Ramos (cell line): Measurements from ENCODE around the gene RESF1.
"Not testable (repeated sequence)": the region's sequence is repeated elsewhere in the genome, so short reads cannot be mapped to it uniquely, and the experiment has no call there.

Experiments
- in situ Hi-C: fragments of 300-500 bp; cut with MboI; formaldehyde crosslinking; loops from one replicate; pipeline ENCODE4 v1.14.3; 2022; ENCODE audit warnings: low sequenced_read_pairs; ENCODE audit not compliant: unreplicated experiment

Gene RESF1, protein sequence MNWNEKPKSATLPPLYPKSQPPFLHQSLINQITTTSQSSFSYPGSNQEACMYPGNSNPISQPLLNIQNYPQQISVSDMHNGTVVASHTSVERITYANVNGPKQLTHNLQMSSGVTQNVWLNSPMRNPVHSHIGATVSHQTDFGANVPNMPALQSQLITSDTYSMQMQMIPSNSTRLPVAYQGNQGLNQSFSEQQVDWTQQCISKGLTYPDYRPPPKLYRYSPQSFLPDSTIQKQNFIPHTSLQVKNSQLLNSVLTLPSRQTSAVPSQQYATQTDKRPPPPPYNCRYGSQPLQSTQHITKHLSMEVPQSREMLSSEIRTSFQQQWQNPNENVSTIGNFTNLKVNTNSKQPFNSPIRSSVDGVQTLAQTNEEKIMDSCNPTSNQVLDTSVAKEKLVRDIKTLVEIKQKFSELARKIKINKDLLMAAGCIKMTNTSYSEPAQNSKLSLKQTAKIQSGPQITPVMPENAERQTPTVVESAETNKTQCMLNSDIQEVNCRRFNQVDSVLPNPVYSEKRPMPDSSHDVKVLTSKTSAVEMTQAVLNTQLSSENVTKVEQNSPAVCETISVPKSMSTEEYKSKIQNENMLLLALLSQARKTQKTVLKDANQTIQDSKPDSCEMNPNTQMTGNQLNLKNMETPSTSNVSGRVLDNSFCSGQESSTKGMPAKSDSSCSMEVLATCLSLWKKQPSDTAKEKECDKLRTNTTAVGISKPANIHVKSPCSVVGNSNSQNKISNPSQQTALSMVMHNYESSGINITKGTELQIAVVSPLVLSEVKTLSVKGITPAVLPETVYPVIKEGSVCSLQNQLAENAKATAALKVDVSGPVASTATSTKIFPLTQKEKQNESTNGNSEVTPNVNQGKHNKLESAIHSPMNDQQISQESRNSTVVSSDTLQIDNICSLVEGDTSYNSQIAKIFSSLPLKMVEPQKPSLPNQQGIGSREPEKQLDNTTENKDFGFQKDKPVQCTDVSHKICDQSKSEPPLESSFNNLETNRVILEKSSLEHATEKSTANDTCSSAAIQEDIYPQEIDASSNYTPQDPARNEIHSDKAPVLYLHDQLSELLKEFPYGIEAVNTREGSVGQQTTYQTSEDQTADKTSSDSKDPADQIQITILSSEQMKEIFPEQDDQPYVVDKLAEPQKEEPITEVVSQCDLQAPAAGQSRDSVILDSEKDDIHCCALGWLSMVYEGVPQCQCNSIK (N-terminal part only)

DNA sequence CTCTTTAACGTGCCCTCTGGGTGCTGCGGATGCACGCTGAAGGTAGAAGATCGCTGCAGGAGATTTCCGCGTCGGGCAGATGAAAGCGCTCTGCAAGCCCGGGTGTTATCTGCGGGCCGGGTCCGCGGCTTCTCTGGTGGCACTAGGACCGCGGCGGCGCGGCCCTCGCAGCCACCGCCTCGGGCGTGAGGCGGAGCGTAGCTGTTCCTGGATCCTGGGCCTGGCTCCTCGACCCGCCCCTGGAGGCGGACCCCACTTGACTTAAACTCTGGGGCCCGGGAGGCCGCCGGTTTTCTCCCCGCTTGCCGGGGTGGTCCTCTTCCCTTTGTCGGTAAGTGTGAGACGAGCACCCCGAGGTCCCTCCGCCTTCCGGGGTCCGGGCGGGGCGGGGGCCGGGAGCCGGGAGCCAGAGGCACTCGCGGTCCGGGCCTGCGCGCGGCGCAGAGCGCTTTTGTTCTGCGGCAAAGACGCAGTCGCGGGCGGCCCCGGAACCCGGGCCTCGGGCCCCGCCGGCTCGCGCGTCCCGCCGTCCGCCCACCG lies at the start of gene RESF1:
TSS of gene RESF1 (plus strand) at position 255 of the 540 bp plus-strand sequence. CDS start 21,541 bp downstream, outside the sequence.
- in situ Hi-C loops: no loop called here

GRCh38 chr12:31914927-31915326 lies 44.3 kb upstream of the RESF1 start:
- in situ Hi-C loops: no loop called here

GRCh38 chr12:31915446-31915845 lies 43.8 kb upstream of the RESF1 start:
- in situ Hi-C loops: no loop called here

- in situ Hi-C loops: no loop called here
Measured at GRCh38 chr12:31922341-31923062, 36.7 kb upstream of the RESF1 start.

- in situ Hi-C loops: no loop called here
Measured at GRCh38 chr12:31923063-31923412, 36.2 kb upstream of the RESF1 start.

- in situ Hi-C loops: no loop called here
Measured at GRCh38 chr12:31928246-31929026, 30.8 kb upstream of the RESF1 start.

DNA sequence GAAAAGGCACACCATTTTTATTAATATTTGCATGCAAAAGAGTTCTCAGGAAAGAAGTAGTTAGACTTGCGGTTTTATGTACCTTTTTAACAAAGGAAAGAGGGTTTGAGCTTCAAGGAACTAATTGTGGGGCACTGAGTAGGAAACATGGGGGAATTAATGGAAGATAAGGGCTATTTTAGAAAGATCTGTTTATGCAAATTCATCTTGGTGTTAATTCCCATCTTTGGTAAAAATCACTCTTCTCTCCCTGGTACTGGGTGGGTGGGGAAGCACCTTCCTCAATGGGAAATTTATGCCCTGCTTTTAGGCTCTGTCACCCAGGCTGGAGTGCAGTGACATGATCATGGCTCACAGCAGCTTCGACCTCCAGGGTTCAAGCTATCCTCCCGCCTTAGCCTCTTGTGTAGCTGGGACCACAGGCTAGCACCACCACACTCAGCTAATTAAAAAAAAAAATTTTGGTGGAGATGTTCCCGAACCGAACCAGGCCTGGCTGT lies 30.1 kb upstream of the RESF1 start:
- in situ Hi-C loops: no loop called here

GRCh38 chr12:31931796-31932715 lies 27.2 kb upstream of the RESF1 start:
- in situ Hi-C loops: no loop called here

DNA sequence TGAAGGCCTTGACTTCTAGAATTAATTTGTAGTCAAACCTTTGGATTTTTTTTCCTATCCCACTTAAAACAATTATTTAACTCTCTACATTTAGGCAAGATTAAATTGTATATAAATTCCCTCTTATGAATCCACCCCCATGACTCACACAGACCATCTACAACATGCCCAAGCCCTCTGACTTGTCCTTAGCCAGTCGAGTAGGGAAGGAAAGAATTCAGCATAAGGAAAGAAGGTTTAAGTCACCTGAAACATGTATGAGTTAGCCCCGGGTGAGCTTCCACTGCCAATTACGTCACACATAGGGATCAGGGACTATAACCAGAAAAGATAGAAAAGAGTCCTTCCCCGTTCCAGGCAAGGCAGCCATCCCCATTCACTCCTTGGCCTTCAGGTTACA lies 14.9 kb upstream of the RESF1 start:
- in situ Hi-C loops: no loop called here

GRCh38 chr12:31947971-31948370 lies 11.2 kb upstream of the RESF1 start:
- in situ Hi-C loops: no loop called here

- in situ Hi-C loops: not testable (repeated sequence)
Measured at GRCh38 chr12:31948697-31949359, 10.4 kb upstream of the RESF1 start.

- in situ Hi-C loops: no loop called here
Measured at GRCh38 chr12:31950088-31950487, 9.1 kb upstream of the RESF1 start.

DNA sequence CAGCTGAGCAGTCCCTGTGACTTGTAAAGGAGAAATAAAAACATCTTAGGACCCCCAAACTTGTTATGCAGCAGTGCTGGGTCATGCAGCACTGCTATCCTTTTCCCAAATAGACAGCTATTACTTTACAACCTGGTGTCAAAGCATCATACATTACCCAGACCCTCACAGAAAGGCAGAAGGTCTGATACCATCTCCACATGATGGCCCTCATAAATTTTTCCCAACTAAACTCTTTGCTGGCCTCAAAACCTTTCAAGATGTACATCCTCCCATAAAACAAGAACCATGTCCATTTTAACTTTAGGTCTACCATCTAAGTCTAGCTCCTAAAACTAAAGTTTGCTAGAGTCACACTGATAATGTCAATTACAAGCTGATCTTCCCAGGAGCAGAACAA lies 8.7 kb upstream of the RESF1 start:
- in situ Hi-C loops: no loop called here

DNA sequence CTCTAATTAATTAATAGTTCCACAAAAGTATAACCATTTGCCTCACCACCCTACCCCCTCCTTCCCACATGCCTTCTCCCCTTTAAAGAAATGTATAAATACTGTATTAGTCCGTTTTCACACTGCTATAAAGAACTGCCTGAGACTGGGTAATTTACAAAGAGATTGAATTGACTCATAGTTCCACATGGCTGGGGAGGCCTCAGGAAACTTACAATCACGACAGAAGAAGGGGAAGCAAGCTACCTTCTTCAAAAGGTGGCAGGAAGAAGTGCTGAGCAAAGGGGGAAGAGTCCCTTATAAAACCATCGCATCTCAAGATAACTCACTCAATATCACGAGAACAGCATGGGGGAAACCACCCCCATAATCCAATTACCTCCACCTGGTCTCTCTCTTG lies 8.2 kb upstream of the RESF1 start:
- in situ Hi-C loops: no loop called here

DNA sequence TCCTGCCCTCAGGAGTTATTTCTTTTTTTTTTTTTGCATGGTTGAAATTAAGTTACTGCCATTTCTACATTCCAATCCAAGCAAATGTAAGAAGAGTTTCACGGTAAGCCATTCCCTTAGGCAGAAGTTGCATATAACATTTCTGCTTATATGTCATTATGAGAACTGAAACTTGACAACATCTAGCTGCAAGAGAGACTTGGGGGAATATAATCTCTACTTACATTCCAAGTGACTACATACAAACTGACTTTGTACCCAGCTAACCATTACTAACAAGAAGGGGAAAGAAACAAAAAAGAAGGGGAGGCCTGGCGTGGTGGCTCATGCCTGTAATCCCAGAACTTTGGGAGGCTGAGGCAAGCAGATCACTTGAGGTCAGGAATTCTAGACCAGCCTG lies 7.3 kb upstream of the RESF1 start:
- in situ Hi-C loops: no loop called here

DNA sequence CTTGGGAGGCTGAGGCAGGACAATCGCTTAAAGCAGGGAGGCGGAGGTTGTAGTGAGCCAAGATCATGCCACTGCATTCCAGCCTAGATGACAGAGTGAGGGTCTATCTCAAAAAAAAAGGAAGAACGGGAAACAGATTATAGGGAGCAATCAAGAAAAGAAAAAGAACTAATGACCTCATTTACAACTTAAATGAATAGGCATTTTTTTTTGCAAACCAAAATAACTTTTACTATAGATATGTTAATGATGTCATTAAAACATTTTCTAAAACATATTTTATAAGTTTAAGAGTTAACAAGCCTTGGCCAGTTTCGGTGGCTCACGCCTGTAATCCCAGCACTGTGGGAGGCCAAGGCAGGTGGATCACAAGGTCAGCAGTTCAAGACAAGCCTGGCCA lies 6.8 kb upstream of the RESF1 start:
- in situ Hi-C loops: no loop called here
